Fibroblast of the aortic adventitia (primary cell): ENCODE results near the gene ARHGAP42. TPM values are rescaled to one million over a fixed set of nuclear protein-coding genes. Genes with fewer than 3 reads are reported as not detected.

Experiments
- DNase-seq: peaks from one replicate; pipeline ENCODE4 v3.0.0-alpha.2; 2010; ENCODE audit warnings: low read depth
- H3K4me3 ChIP-seq: 2 replicates; pipeline ENCODE4 v1.5.1; 2011; ENCODE audit warnings: low read depth, mild to moderate bottlenecking, control low read depth, low read length, moderate library complexity
- CTCF ChIP-seq: IDR thresholded peaks from 2 replicates; pipeline ENCODE4 v1.5.1; 2011; ENCODE audit warnings: mild to moderate bottlenecking, low read length, control low read depth, inconsistent platforms; ENCODE audit not compliant: insufficient read depth
- total RNA-seq: library from RNA; depleted of rRNA; stranded (reverse); fragments of >200 nt; gene quantifications from 2 replicates; pipeline ENCODE4 v1.2.3, GENCODE V29; 2012; ENCODE audit warnings: low replicate concordance

ARHGAP42 gene
- total RNA-seq, 1 donor, result 12.6 TPM

DNA sequence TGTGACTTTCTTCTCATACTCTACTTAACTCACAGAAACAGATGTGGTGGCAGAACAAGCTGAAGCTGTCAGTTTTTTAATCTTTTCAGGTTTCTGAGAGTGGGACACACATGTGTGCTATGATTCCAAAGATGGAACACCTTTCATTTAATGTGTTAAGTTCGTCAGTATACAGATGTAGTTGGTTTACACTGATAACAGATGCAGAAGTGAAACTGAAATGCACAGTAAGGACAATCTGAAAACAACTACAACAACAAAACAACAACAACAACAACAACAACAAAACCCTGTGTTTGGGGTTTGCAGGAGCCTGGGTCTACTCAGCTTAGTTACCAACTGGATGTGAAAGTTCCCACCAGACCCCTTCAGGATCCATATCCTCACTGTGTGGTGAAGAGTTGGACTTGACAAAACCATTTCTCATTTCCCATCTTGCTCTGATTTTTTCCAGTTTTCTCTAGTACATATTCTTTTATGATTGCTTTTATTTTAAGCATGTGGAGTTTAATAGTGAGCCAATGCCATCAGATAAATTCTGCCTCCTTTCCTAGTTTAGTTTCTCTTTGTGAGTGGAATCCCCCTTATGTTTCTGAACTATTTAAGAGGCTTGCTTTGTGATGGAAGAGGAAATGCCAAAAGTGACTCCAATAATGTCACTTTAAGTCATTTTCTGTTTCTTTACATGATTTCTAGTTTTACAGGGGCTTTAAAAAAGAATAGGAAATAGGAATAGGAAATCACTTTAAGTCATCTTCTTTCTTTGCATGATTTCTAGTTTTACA, 47.8 kb downstream of the ARHGAP42 start:
- H3K4me3 ChIP-seq, result no peak overlapping the region
- TF ChIP-seq CTCF, result no peak
- no peak for DNase-seq

GRCh38 chr11:100735949-100736675, 49.0 kb downstream of the ARHGAP42 start:
- no peak for TF ChIP-seq CTCF
- peak; percentile 15 for DNase-seq
- no peak overlapping the region for H3K4me3 ChIP-seq

DNA sequence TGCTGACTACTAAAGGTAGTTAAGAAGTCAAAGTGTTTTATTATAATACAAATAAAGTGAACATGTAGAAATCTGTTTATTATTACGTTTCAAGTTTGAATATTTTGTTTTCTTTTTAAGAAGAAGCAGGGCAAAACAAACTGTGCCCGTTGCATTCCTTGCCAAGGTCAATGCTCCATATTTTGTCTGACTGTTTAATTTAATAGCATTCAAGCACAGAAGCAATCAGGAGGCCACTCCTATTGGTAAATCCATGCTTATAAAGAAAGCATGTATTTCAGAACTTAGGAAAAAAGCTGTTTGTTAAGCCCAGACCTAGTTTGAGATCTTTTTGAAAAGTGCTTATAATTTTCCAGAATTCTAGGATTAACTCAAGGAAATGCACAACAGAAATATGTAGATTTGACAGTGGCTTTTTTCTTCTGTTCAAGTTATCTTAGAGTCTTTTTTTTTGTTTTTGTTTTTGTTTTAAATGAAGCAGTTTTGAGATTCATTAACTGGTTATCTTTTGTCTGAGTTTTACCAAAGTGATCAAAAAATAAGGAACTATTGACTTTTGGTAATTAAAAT, 51.7 kb downstream of the ARHGAP42 start:
- no peak for DNase-seq
- H3K4me3 ChIP-seq, result no peak overlapping the region
- TF ChIP-seq CTCF, result no peak

GRCh38 chr11:100739666-100740065, 52.6 kb downstream of the ARHGAP42 start:
- DNase-seq, result peak; percentile 73
- no peak for TF ChIP-seq CTCF
- no peak overlapping the region for H3K4me3 ChIP-seq

- no peak for TF ChIP-seq CTCF
- no peak overlapping the region for H3K4me3 ChIP-seq
- peak; percentile 60 for DNase-seq
These were observed 53.4 kb downstream of the ARHGAP42 start for GRCh38 chr11:100740440-100740839.

DNA sequence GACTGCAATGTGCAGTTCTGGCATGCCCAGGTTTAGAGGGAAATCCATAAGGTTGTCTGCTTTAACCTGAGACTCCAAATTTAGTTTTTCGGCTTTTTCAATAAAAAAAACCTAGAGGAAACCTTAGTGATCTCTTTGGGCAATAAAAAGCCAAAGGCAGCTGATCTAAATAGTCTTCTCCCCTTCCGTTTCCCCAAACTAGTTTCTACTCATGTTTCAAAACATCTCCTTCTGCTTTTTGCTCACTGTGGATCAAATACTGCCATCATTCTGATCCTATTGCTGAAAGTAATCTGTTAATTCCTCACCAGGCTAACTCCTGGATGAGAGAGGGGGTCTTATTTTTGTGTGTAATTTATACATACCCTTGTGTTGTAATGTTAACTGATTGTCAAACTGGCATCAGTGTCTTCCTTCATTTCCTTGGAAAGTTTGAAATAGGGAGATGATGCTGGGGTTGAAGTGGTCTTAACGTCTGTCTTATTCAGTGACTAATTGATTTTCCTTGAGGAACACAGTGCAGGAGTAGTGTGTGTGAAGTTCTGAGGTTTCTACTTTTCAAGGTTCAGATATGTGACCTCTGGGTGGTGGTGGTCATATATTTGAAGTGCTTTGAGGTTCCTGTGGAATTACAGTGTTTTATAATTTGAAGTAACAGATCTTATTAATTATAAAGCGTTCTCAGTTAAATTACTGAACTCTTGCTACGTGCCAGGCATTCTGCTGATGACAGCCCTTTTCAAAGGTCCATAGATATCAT, 55.0 kb downstream of the ARHGAP42 start:
- DNase-seq, result no peak
- no peak for TF ChIP-seq CTCF
- no peak overlapping the region for H3K4me3 ChIP-seq
